ENCODE data around the gene MRPL43.

DNA sequence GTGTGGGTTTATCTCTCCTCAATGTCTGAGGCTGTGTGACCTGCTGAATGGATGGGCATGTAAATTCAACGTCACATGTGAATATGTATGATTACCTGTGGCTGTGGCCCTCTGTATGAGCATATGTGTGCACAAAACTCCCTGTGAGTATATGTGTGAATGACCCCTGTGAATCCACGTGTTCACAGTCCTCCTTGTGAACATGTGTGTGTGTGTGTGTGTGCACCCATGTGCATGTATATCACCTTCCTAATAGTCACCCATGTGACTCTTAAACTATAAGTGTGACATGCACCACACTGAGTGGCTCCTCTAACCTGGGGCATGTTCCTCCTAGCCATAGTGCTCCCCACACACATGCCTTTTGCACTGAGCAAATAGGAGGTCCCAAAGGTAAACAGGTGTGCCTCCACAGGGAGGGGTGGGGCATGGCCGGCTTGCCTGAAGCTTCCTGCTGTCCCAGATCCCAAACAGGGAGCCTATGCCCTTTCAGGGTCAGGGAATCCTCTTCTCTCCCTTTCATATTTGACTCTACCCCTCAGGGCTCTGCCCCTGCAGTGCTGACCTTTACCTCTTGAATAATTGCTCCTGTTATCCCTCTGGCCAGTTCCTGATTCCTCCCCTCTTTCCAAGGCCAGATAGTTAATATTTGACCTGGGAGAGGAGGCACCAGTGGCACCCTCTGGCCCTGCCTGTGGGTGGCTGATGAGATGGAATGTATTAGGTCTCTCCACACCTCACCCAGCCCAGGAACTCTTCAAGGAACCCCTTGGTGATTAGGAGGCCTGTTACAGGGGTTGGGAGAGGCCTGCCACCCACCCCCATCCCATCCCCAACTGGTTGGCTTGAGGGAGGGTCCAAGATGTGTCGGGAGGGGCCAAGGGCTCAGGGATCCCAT, 16.1 kb downstream of the MRPL43 start:
- TF ChIP-seq, protein P1, sequence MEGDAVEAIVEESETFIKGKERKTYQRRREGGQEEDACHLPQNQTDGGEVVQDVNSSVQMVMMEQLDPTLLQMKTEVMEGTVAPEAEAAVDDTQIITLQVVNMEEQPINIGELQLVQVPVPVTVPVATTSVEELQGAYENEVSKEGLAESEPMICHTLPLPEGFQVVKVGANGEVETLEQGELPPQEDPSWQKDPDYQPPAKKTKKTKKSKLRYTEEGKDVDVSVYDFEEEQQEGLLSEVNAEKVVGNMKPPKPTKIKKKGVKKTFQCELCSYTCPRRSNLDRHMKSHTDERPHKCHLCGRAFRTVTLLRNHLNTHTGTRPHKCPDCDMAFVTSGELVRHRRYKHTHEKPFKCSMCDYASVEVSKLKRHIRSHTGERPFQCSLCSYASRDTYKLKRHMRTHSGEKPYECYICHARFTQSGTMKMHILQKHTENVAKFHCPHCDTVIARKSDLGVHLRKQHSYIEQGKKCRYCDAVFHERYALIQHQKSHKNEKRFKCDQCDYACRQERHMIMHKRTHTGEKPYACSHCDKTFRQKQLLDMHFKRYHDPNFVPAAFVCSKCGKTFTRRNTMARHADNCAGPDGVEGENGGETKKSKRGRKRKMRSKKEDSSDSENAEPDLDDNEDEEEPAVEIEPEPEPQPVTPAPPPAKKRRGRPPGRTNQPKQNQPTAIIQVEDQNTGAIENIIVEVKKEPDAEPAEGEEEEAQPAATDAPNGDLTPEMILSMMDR (IDR thresholded peaks at IDR 0.05): no peak
- no peak for TF ChIP-seq POLR2A (IDR thresholded peaks at IDR 0.05)
- TF ChIP-seq POLR2AphosphoS5 (IDR thresholded peaks at IDR 0.05; ENCODE audit: insufficient read depth in 1 of 2, low read depth in 1 of 2): no peak

All from vagina (tissue), 2 donors.